Gastrocnemius medialis (tissue), 4 donors: Measurements from ENCODE around the gene HIVEP3.

Source experiments
- CTCF ChIP-seq, 5 experiments: fragments of 450-650 bp in 3 of 5; fragments of 200-600 bp in 2 of 5; sonication (generic) in 2 of 5; IDR thresholded peaks in 4 of 5; conservative IDR thresholded peaks in 1 of 5; 1 replicate in 4 of 5; 2 replicates in 1 of 5; pipeline ENCODE4 v1.5.1; 2016 to 2019; ENCODE audit warnings: antibody characterized with exemption in 5 of 5, mild to moderate bottlenecking in 3 of 5, moderate library complexity in 3 of 5
- POLR2A ChIP-seq, 2 donors: fragments of 450-650 bp; IDR thresholded peaks; one replicate each; pipeline ENCODE4 v1.6.1; 2017; ENCODE audit warnings: antibody characterized with exemption in 2 of 2, mild to moderate bottlenecking in 2 of 2, moderate library complexity in 2 of 2

DNA sequence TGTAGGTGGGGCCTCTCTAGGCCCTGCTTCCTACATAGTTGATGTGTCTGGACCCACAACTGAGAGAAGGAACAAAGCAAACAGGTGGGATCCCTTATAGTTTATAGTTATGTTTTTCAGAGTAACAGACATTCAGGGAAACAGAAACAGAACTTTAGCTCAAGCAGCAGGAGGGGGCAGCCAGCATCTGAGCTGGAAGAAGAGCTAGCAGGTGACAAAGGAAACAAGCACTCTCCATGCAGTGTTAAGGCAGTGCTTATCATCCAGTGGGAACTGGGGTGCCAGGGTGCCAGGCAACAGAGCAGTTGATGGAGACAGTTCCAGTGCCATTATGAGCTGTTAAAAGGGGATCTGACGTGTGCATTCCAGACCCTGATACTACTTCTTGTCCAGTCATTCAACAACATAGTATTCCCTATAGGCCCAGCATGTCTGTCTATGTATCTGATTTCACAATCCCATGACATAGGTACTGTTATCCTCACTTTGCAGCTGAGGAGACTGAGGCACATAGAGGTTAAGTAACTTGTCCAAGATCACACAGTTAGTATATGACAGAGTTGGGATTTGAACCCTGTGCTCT lies 13.5 kb downstream of the HIVEP3 start:
- TF ChIP-seq CTCF (IDR thresholded peaks at IDR 0.05 in 4 of 5, conservative IDR thresholded peaks at IDR 0.05 in 1 of 5) (no peak), POLR2A (IDR thresholded peaks at IDR 0.05) (no peak)
